Hepatocyte (in vitro differentiated cells): ENCODE data around the gene TNFRSF21.

Source experiments
- CTCF ChIP-seq: fragments of 200-600 bp; sonication (generic); IDR thresholded peaks from 2 replicates; pipeline ENCODE4 v1.5.1; 2016; ENCODE audit warnings: antibody characterized with exemption, mild to moderate bottlenecking; ENCODE audit not compliant: poor library complexity
- EZH2 ChIP-seq: fragments of 200-600 bp; sonication (generic); IDR thresholded peaks from 2 replicates; pipeline ENCODE4 v1.6.1; 2016; ENCODE audit warnings: antibody characterized with exemption, mild to moderate bottlenecking, borderline replicate concordance

DNA sequence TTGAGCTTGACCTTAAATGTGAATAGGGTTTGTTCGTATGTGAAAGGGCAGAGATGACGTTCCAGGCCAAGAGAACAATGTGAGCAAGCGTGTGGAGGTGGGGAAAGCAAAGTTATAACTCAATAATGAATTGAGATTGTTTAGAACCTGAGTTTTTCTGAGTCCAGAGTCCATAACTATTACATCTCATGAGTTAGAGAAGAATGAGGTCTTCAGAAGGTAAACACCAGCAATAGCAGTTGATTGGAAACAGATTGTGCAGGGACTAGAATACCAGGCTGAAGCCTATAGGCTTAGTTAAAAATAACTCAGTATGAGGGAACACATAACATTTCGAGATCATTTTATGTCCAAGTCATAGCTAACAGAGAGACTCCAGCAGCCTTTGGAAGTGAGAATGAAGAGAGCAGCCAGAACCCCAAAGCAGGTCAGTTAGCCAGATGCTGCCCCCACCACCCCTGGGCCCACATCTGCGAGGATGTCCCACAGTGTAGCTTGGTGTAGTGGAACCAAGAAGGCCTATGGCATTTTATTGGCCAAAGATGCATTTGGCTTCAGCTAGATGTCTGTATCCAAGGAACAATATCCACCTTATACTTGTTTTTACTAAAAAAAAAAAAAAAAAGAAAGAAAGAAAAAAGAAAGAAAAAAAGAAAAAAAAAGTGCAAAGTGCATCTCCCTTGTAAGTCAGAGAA lies 121.7 kb downstream of the TNFRSF21 start:
- TF ChIP-seq CTCF (no peak), EZH2 (no peak)
